ENCODE results near the gene KRTAP5-7. TPM values are rescaled to one million over a fixed set of nuclear protein-coding genes. Genes with fewer than 3 reads are reported as not detected.

Gene KRTAP5-7
- total and polyA plus RNA-seq, 2 experiments from 2014 or later = not detected

DNA sequence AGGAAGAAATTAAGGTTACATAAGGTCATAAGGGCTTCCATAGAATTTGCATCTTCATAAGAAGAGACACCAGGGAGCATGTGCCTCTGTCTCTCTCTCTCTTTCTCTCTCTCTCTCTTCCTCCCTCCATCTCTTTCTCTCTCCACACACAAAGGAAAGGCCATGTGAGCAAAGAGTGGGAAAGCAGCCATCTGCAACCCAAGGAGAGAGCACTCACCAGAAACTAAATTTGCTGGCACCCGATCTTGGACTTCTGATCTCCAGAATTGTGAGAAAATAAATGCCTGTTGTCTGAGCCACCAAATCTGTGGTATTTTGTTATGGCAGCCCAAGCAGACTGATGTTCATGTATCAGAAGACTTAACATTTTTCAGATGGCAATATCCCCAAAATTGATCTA, 31.9 kb downstream of the KRTAP5-7 start (continued):
- TF ChIP-seq ZNF462 (CRISPR knock-in tag; IDR thresholded peaks at IDR 0.05) (no peak), STAT1 (IDR thresholded peaks at IDR 0.05; ENCODE audit: unreplicated experiment) (no peak), EZH2phosphoT487 (IDR thresholded peaks at IDR 0.05; ENCODE audit: unreplicated experiment) (no peak), ZNF331 (CRISPR knock-in tag; IDR thresholded peaks at IDR 0.05; ENCODE audit: low read depth) (no peak), CREB1 (CRISPR knock-in tag; IDR thresholded peaks at IDR 0.05; ENCODE audit: low read depth) (no peak)

DNA sequence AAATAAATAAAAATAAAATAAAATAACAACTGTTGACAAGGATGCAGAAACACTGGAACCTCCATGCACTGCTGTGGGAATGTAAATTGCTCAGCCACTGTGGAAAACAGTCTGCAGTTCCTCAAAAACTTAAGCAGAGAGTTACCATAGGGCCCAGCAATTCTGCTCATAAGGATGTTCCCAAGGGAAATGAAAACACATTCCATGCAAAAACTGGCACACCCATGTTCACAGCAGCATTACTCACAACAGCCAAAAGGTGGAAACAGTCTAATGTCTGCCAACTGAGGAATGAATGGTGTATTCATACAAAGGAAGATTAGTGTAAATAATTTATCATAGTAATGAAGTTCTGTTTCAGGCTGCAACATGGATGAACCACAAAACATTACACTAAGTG, 35.1 kb downstream of the KRTAP5-7 start:
- TF ChIP-seq, protein P1, sequence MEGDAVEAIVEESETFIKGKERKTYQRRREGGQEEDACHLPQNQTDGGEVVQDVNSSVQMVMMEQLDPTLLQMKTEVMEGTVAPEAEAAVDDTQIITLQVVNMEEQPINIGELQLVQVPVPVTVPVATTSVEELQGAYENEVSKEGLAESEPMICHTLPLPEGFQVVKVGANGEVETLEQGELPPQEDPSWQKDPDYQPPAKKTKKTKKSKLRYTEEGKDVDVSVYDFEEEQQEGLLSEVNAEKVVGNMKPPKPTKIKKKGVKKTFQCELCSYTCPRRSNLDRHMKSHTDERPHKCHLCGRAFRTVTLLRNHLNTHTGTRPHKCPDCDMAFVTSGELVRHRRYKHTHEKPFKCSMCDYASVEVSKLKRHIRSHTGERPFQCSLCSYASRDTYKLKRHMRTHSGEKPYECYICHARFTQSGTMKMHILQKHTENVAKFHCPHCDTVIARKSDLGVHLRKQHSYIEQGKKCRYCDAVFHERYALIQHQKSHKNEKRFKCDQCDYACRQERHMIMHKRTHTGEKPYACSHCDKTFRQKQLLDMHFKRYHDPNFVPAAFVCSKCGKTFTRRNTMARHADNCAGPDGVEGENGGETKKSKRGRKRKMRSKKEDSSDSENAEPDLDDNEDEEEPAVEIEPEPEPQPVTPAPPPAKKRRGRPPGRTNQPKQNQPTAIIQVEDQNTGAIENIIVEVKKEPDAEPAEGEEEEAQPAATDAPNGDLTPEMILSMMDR (conservative IDR thresholded peaks at IDR 0.05; ENCODE audit: low read depth in 2 of 2) = no peak
- H3K27ac Mint-ChIP-seq = no peak overlapping the region
- peaks cover 8% of the 10 kb centered on the region for H3K27me3 Mint-ChIP-seq (ENCODE audit: insufficient read depth, low read depth, poor library complexity)
- no peaks in the 10 kb centered on the region for H4K20me1 ChIP-seq (replicated peaks; ENCODE audit: insufficient read depth)
- no peak overlapping the region for H3K27ac ChIP-seq (ENCODE audit: low read depth)
- H3K9me2 ChIP-seq (ENCODE audit: insufficient read depth) = no peaks in the 10 kb centered on the region
- no peak overlapping the region for H3K4me2 ChIP-seq
- peaks cover 37% of the 10 kb centered on the region for H3K9me3 Mint-ChIP-seq
- H2AFZ ChIP-seq = no peak overlapping the region
- no peak overlapping the region for H3K4me3 ChIP-seq
- H3K4me3 Mint-ChIP-seq = no peak overlapping the region
- H3K36me3 Mint-ChIP-seq (ENCODE audit: low read depth) = peaks cover 9% of the 10 kb centered on the region
- DNase-seq (ENCODE audit: low spot score) (no peak), ATAC-seq (no peak)
- peaks cover 3% of the 10 kb centered on the region; the same call in 1 of the 2 replicates for H3K36me3 ChIP-seq (ENCODE audit: insufficient read depth)
- peaks cover 8% of the 10 kb centered on the region; the same call in 1 of the 2 replicates for H3K4me1 ChIP-seq (ENCODE audit: insufficient read depth)
- no peaks in the 10 kb centered on the region for H3K79me2 ChIP-seq (replicated peaks; ENCODE audit: insufficient read depth)
- H3F3A ChIP-seq (replicated peaks; ENCODE audit: low read depth) = no peaks in the 10 kb centered on the region
- peaks cover 22% of the 10 kb centered on the region for H3K4me1 Mint-ChIP-seq
- no peaks in the 10 kb centered on the region for H3K27me3 ChIP-seq (ENCODE audit: insufficient read depth)
